DND-41 (cell line): ENCODE measurements around the gene ZNF621.

Source experiments
- CTCF ChIP-seq: IDR thresholded peaks from 2 replicates; pipeline ENCODE4 v1.5.1; 2012; ENCODE audit warnings: borderline replicate concordance, low read length, moderate library complexity, mild to moderate bottlenecking; ENCODE audit not compliant: poor library complexity, severe bottlenecking; ENCODE audit errors: extremely low read depth
- EZH2 ChIP-seq: IDR thresholded peaks from 3 replicates; pipeline ENCODE4 v1.6.1; 2012; ENCODE audit warnings: borderline replicate concordance, low read depth, mild to moderate bottlenecking, moderate library complexity, low read length, inconsistent platforms; ENCODE audit not compliant: severe bottlenecking

GRCh38 chr3:40487172-40487571 lies 37.6 kb upstream of the ZNF621 start:
- TF ChIP-seq EZH2, result no peak
- TF ChIP-seq CTCF, result no peak
